Fibroblast of upper back skin (primary cell): ENCODE measurements around the gene TTPAL.

Experiments
- DNase-seq: peaks from one replicate; pipeline ENCODE4 v3.0.0-alpha.2; 2013

TTPAL gene

DNA sequence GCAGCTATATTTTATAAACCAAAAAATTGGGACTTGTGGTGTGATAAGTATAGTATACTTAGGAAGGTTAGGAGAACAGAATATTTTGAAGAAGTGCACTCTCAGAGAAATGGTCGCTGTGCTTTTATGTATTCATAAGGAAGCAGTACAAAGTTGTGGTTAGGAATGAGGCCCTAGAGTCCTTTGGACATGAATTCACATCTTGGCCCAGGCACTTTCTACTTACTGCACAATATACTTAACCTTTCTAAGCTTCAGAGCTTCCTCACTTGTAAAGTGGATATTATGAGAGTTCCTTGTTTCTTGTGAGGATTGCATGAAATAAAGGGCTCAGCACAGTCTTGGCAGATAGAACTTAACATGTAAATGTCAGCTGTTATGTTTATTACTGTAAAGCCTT, 67.2 kb downstream of the TTPAL start:
- no peak for DNase-seq

DNA sequence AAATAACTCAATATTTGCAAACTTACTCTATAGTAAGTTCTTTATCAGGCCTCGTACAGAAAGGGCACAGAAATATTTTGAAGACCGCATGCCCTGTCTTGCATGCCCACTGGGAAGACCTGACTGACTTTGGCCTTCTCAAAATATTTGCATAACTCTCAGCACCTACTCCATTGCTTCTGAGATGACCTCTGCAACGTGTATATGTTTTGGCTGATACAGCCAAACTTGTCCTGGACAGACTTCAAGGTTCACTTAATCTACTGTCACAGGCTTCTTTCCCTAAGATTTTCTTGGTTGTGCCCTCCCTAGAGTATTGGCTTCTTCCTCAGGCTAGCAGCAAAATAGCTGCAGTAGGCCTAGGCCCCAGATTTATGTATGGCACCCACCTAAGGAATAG, 67.7 kb downstream of the TTPAL start:
- no peak for DNase-seq
